ENCODE results near the gene PSMB3.

Gene PSMB3

GRCh38 chr17:38707678-38708351 lies 44.7 kb upstream of the PSMB3 start:
- no peaks in the 10 kb centered on the region for H3K9me3 ChIP-seq (ENCODE audit: control insufficient read depth, insufficient read depth, low read depth, low read length)
- no peak overlapping the region for H3K4me3 ChIP-seq (ENCODE audit: low read depth, low read length)
- no peak for TF ChIP-seq ZNF18 (tag by site-specific recombination; IDR thresholded peaks at IDR 0.05)
- TF ChIP-seq TSHZ1 (tag by site-specific recombination; IDR thresholded peaks at IDR 0.05; ENCODE audit: borderline replicate concordance): no peak
- TF ChIP-seq REPIN1 (tag by site-specific recombination; IDR thresholded peaks at IDR 0.05; ENCODE audit: low read depth): no peak
- no peak for TF ChIP-seq KLF1 (tag by site-specific recombination; IDR thresholded peaks at IDR 0.05)
- no peak for TF ChIP-seq ZNF639 (tag by site-specific recombination; IDR thresholded peaks at IDR 0.05)
- no peak for TF ChIP-seq HOXD13 (CRISPR knock-in tag; IDR thresholded peaks at IDR 0.05; ENCODE audit: borderline replicate concordance)
- no peak for TF ChIP-seq ZNF610 (tag by site-specific recombination; IDR thresholded peaks at IDR 0.05; ENCODE audit: borderline replicate concordance)
- no peak for TF ChIP-seq ZNF621 (tag by site-specific recombination; IDR thresholded peaks at IDR 0.05)
- TF ChIP-seq ZBTB21 (tag by site-specific recombination; IDR thresholded peaks at IDR 0.05): no peak
- TF ChIP-seq ZIC2 (tag by site-specific recombination; IDR thresholded peaks at IDR 0.05): peak; percentile 37; the same call in 1 of the 2 replicates
- no peak for TF ChIP-seq ZSCAN5A (tag by site-specific recombination; IDR thresholded peaks at IDR 0.05)
- TF ChIP-seq GLIS2 (tag by site-specific recombination; IDR thresholded peaks at IDR 0.05): 0 out of 2 replicates have a peak, but pooled peaks have one; percentile 20
- TF ChIP-seq EGR2 (tag by site-specific recombination; IDR thresholded peaks at IDR 0.05; ENCODE audit: low read depth): no peak
- TF ChIP-seq KLF7 (tag by site-specific recombination; IDR thresholded peaks at IDR 0.05; ENCODE audit: borderline replicate concordance): no peak
- H3K36me3 ChIP-seq (ENCODE audit: control insufficient read depth in 2 of 2, insufficient read depth in 1 of 2, low read length in 2 of 2): peaks cover 7 to 53% of the 10 kb centered on the region in 2 experiments; a peak in 2 of 3 replicates
- ChIA-PET CTCF (interaction anchor here (0.7 to 0.8 kb wide), 2 partner anchors 27 to 78 kb away, joined by 3 read pairs; no protein-coding TSS in a partner anchor), POLR2A (interaction anchor here (0.7 to 3.6 kb wide), 3 partner anchors 23 to 27 kb away, joined by 3 to 18 read pairs (median 3); partner anchors contain the start of gene CISD3)
- peaks cover 10% of the 10 kb centered on the region for H3K4me1 ChIP-seq (ENCODE audit: control insufficient read depth, insufficient read depth, low read length)
- no peak overlapping the region for H3K27ac ChIP-seq (ENCODE audit: extremely low read depth, low read depth, low read length)

- CTCF ChIA-PET: interaction anchor here (0.7 to 1.6 kb wide), 2 partner anchors 41 to 1304 kb away, joined by 3 to 6 read pairs; no protein-coding TSS in a partner anchor
- H3K27ac ChIP-seq (ENCODE audit: extremely low read depth, low read depth, low read length): no peak overlapping the region
- POLR2A ChIA-PET: interaction anchor here (0.5 to 1.0 kb wide), 2 partner anchors 10 to 127 kb away, joined by 5 to 10 read pairs; no protein-coding TSS in a partner anchor
- TF ChIP-seq SCRT2 (tag by site-specific recombination; IDR thresholded peaks at IDR 0.05) (0 out of 2 replicates have a peak, but pooled peaks have one; percentile 28), WT1 (tag by site-specific recombination; IDR thresholded peaks at IDR 0.05) (no peak), BCL11A (tag by site-specific recombination; IDR thresholded peaks at IDR 0.05; ENCODE audit: low read depth) (no peak)
- no peaks in the 10 kb centered on the region for H3K9me3 ChIP-seq (ENCODE audit: control insufficient read depth, insufficient read depth, low read depth, low read length)
- H3K4me3 ChIP-seq (ENCODE audit: low read depth, low read length): no peak overlapping the region
- peaks cover 5% of the 10 kb centered on the region for H3K4me1 ChIP-seq (ENCODE audit: control insufficient read depth, insufficient read depth, low read length)
- peaks cover 7 to 68% of the 10 kb centered on the region in 2 experiments; a peak in 2 of 3 replicates for H3K36me3 ChIP-seq (ENCODE audit: control insufficient read depth in 2 of 2, insufficient read depth in 1 of 2, low read length in 2 of 2)
Observed at GRCh38 chr17:38709104-38709820, 43.3 kb upstream of the PSMB3 start.

Measured in HEK293 (cell line).